Measurements from ENCODE around the gene RNF112. TPM values are rescaled to one million over a fixed set of nuclear protein-coding genes. Genes with fewer than 3 reads are reported as not detected.
A peak's percentile ranks its signal among the peaks of the same experiment; 100 is the strongest.
"Not testable (repeated sequence)": the region's sequence is repeated elsewhere in the genome, so short reads cannot be mapped to it uniquely, and the experiment has no call there.

RNF112 gene
- total RNA-seq, 1 donor from 2014 or later, result 1.6 TPM

DNA sequence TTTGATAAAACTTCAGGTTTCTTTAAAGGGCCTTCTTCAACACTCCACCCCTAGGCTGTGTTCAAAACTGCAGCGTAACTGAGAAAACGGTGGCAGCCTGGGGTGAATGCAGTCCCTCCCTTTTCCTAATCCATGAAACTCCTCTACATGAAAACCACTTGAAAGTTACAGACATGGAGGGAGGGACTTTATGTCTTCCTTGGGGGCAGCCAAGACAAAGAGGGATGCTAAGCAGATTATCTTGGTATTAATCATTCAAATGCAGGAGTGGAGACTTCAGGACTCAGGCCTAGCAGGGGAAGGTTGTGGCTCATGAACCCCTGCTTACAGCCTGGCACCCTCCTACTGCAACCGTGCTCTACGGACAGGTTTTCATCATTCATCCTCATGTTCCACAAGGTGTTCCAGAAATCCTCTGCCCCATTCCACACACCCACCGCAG, 46.8 kb downstream of the RNF112 start:
- TF ChIP-seq, protein P1, sequence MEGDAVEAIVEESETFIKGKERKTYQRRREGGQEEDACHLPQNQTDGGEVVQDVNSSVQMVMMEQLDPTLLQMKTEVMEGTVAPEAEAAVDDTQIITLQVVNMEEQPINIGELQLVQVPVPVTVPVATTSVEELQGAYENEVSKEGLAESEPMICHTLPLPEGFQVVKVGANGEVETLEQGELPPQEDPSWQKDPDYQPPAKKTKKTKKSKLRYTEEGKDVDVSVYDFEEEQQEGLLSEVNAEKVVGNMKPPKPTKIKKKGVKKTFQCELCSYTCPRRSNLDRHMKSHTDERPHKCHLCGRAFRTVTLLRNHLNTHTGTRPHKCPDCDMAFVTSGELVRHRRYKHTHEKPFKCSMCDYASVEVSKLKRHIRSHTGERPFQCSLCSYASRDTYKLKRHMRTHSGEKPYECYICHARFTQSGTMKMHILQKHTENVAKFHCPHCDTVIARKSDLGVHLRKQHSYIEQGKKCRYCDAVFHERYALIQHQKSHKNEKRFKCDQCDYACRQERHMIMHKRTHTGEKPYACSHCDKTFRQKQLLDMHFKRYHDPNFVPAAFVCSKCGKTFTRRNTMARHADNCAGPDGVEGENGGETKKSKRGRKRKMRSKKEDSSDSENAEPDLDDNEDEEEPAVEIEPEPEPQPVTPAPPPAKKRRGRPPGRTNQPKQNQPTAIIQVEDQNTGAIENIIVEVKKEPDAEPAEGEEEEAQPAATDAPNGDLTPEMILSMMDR (IDR thresholded peaks at IDR 0.05; ENCODE audit: borderline replicate concordance), result no peak
- Histone ChIP-seq H3K27ac (replicated peaks) (no peak overlapping the region), H3K4me1 (no peaks in the 10 kb centered on the region), H3K9me3 (replicated peaks) (no peaks in the 10 kb centered on the region), H3K4me3 (no peak overlapping the region), H3K36me3 (no peaks in the 10 kb centered on the region), H3K27me3 (ENCODE audit: low read depth) (no peaks in the 10 kb centered on the region)
- intact Hi-C loops (cut with micrococcal nuclease), result no loop called here
- no peak for DNase-seq

GRCh38 chr17:19458481-19458880, 47.4 kb downstream of the RNF112 start:
- H3K27ac ChIP-seq (replicated peaks); intact Hi-C loops (cut with micrococcal nuclease); H3K4me1 ChIP-seq; H3K36me3 ChIP-seq; H3K27me3 ChIP-seq (ENCODE audit: low read depth); H3K4me3 ChIP-seq; H3K9me3 ChIP-seq (replicated peaks); DNase-seq: not testable (repeated sequence)

- intact Hi-C loops (cut with micrococcal nuclease); H3K4me3 ChIP-seq; H3K4me1 ChIP-seq; H3K27ac ChIP-seq (replicated peaks); H3K36me3 ChIP-seq; H3K9me3 ChIP-seq (replicated peaks); DNase-seq; H3K27me3 ChIP-seq (ENCODE audit: low read depth): not testable (repeated sequence)
Measured at GRCh38 chr17:19459018-19459655, 48.1 kb downstream of the RNF112 start.

- DNase-seq, result no peak
- H3K27ac ChIP-seq (replicated peaks), result no peak overlapping the region
- no peaks in the 10 kb centered on the region for H3K9me3 ChIP-seq (replicated peaks)
- H3K36me3 ChIP-seq, result no peaks in the 10 kb centered on the region
- TF ChIP-seq, protein P1 (IDR thresholded peaks at IDR 0.05; ENCODE audit: borderline replicate concordance), result no peak
- no peaks in the 10 kb centered on the region for H3K4me1 ChIP-seq
- H3K27me3 ChIP-seq (ENCODE audit: low read depth), result peaks cover 4% of the 10 kb centered on the region
- intact Hi-C loops (cut with micrococcal nuclease), result no loop called here
- no peak overlapping the region for H3K4me3 ChIP-seq
Measured at GRCh38 chr17:19460700-19461099, 49.7 kb downstream of the RNF112 start.

GRCh38 chr17:19461116-19461515, 50.1 kb downstream of the RNF112 start:
- peaks cover 4% of the 10 kb centered on the region for H3K27me3 ChIP-seq (ENCODE audit: low read depth)
- H3K9me3 ChIP-seq (replicated peaks), result no peaks in the 10 kb centered on the region
- no peaks in the 10 kb centered on the region for H3K36me3 ChIP-seq
- no peak for DNase-seq
- intact Hi-C loops (cut with micrococcal nuclease), result no loop called here
- TF ChIP-seq, protein P1 (IDR thresholded peaks at IDR 0.05; ENCODE audit: borderline replicate concordance), result no peak
- H3K4me3 ChIP-seq, result no peak overlapping the region
- no peak overlapping the region for H3K27ac ChIP-seq (replicated peaks)
- H3K4me1 ChIP-seq, result no peaks in the 10 kb centered on the region

DNA sequence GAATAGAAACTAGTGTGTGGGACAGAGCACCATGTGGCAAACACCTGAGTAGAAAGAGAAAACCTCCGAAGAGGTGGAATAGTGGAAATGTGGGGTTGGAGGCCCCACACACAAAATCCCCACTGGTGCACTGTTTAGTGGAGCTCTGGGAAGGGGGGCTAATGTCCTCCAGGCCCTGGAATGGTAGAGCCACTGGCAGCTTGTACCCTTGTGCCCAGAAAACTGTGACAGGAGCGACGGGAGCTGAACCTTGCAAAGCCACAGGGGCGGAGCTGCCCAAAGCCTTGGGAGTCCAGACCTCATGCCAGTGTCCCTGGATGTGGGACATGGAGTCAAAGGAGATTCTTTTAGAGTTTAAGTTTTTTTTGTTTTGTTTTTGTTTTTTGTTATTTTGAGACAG, 50.6 kb downstream of the RNF112 start:
- Histone ChIP-seq H3K4me3 (no peak overlapping the region), H3K27ac (replicated peaks) (no peak overlapping the region), H3K36me3 (no peaks in the 10 kb centered on the region), H3K4me1 (no peaks in the 10 kb centered on the region), H3K9me3 (replicated peaks) (no peaks in the 10 kb centered on the region), H3K27me3 (ENCODE audit: low read depth) (peaks cover 9% of the 10 kb centered on the region)
- DNase-seq, result no peak
- TF ChIP-seq, protein P1 (IDR thresholded peaks at IDR 0.05; ENCODE audit: borderline replicate concordance), result no peak
- intact Hi-C loops (cut with micrococcal nuclease), result no loop called here

- H3K36me3 ChIP-seq; H3K4me3 ChIP-seq; H3K9me3 ChIP-seq (replicated peaks); H3K4me1 ChIP-seq; DNase-seq; intact Hi-C loops (cut with micrococcal nuclease): not testable (repeated sequence)
- peaks cover 16% of the 10 kb centered on the region for H3K27me3 ChIP-seq (ENCODE audit: low read depth)
- peak overlapping the region; percentile 11 for H3K27ac ChIP-seq (replicated peaks)
Measured at GRCh38 chr17:19462456-19463035, 51.5 kb downstream of the RNF112 start.
